Measurements from ENCODE around the gene AP5M1. TPM values are rescaled to one million over a fixed set of nuclear protein-coding genes. Genes with fewer than 3 reads are reported as not detected.

AP5M1 gene
- total and polyA plus RNA-seq, 2 experiments from 2014 or later = 27.8 to 38.3 TPM

- no peak overlapping the region for H3K4me2 ChIP-seq
- H3K4me1 ChIP-seq (ENCODE audit: insufficient read depth) = no peaks in the 10 kb centered on the region
- no peak overlapping the region for H3K27ac ChIP-seq
- no peaks in the 10 kb centered on the region for H3K9me2 ChIP-seq (replicated peaks; ENCODE audit: insufficient read depth)
- H3K9me3 ChIP-seq (ENCODE audit: low read depth) = no peaks in the 10 kb centered on the region
- TF ChIP-seq EZH2phosphoT487 (IDR thresholded peaks at IDR 0.05; ENCODE audit: low read depth, severe bottlenecking, unreplicated experiment) (no peak), CTCF (IDR thresholded peaks at IDR 0.05; ENCODE audit: poor library complexity) (no peak), EZH2 (IDR thresholded peaks at IDR 0.05; ENCODE audit: borderline replicate concordance) (no peak)
- H4K20me1 ChIP-seq (ENCODE audit: insufficient read depth, poor library complexity, severe bottlenecking) = no peaks in the 10 kb centered on the region
- H3K27me3 ChIP-seq = no peaks in the 10 kb centered on the region
- no peak for DNase-seq (ENCODE audit: low spot score)
- H3K79me2 ChIP-seq = no peaks in the 10 kb centered on the region
- no peaks in the 10 kb centered on the region for H3K36me3 ChIP-seq (replicated peaks; ENCODE audit: insufficient read depth, low read depth)
- H3K4me3 ChIP-seq = no peak overlapping the region
- WGBS (ENCODE audit: low lambda C conversion rate, missing lambda C conversion rate) = 93% methylated on average over 6 of the region's 7 CpGs
- H2AFZ ChIP-seq = no peak overlapping the region
Measured at GRCh38 chr14:57314396-57315089, 45.8 kb downstream of the AP5M1 start.

GRCh38 chr14:57317248-57317833 lies 48.6 kb downstream of the AP5M1 start:
- no peaks in the 10 kb centered on the region for H3K9me2 ChIP-seq (replicated peaks; ENCODE audit: insufficient read depth)
- H4K20me1 ChIP-seq (ENCODE audit: insufficient read depth, poor library complexity, severe bottlenecking) = no peaks in the 10 kb centered on the region

GRCh38 chr14:57319636-57320192 lies 50.9 kb downstream of the AP5M1 start:
- Histone ChIP-seq H3K27ac (no peak overlapping the region), H3K79me2 (no peaks in the 10 kb centered on the region), H3K4me1 (ENCODE audit: insufficient read depth) (no peaks in the 10 kb centered on the region), H2AFZ (no peak overlapping the region), H3K36me3 (replicated peaks; ENCODE audit: insufficient read depth, low read depth) (no peaks in the 10 kb centered on the region), H3K4me2 (no peak overlapping the region), H3K27me3 (no peaks in the 10 kb centered on the region), H3K9me3 (ENCODE audit: low read depth) (no peaks in the 10 kb centered on the region), H4K20me1 (ENCODE audit: insufficient read depth, poor library complexity, severe bottlenecking) (no peaks in the 10 kb centered on the region), H3K9me2 (replicated peaks; ENCODE audit: insufficient read depth) (no peaks in the 10 kb centered on the region), H3K4me3 (no peak overlapping the region)
- WGBS (ENCODE audit: low lambda C conversion rate, missing lambda C conversion rate) = 40% methylated on average over 2 of the region's 2 CpGs
- TF ChIP-seq EZH2 (IDR thresholded peaks at IDR 0.05; ENCODE audit: borderline replicate concordance) = no peak
- DNase-seq (ENCODE audit: low spot score) = peak; percentile 8

More at GRCh38 chr14:57317248-57317833, 48.6 kb downstream of the AP5M1 start:
- H3K79me2 ChIP-seq = no peaks in the 10 kb centered on the region
- no peak overlapping the region for H3K4me3 ChIP-seq
- no peaks in the 10 kb centered on the region for H3K9me3 ChIP-seq (ENCODE audit: low read depth)
- no peaks in the 10 kb centered on the region for H3K27me3 ChIP-seq
- TF ChIP-seq EZH2phosphoT487 (IDR thresholded peaks at IDR 0.05; ENCODE audit: low read depth, severe bottlenecking, unreplicated experiment) = no peak
- peak; percentile 90 for TF ChIP-seq CTCF (IDR thresholded peaks at IDR 0.05; ENCODE audit: poor library complexity)
- no peak for TF ChIP-seq EZH2 (IDR thresholded peaks at IDR 0.05; ENCODE audit: borderline replicate concordance)
- peak; percentile 90 for DNase-seq (ENCODE audit: low spot score)
- WGBS (ENCODE audit: low lambda C conversion rate, missing lambda C conversion rate) = 5% methylated on average over 3 of the region's 3 CpGs
- H3K4me1 ChIP-seq (ENCODE audit: insufficient read depth) = no peaks in the 10 kb centered on the region
- no peak overlapping the region for H3K27ac ChIP-seq
- H3K36me3 ChIP-seq (replicated peaks; ENCODE audit: insufficient read depth, low read depth) = no peaks in the 10 kb centered on the region
- no peak overlapping the region for H3K4me2 ChIP-seq
- no peak overlapping the region for H2AFZ ChIP-seq

- Histone ChIP-seq H2AFZ (no peak overlapping the region), H3K9me3 (ENCODE audit: low read depth) (no peaks in the 10 kb centered on the region), H3K4me3 (no peak overlapping the region), H3K27ac (no peak overlapping the region), H3K36me3 (replicated peaks; ENCODE audit: insufficient read depth, low read depth) (no peaks in the 10 kb centered on the region), H3K27me3 (no peaks in the 10 kb centered on the region), H3K4me2 (no peak overlapping the region), H3K9me2 (replicated peaks; ENCODE audit: insufficient read depth) (no peaks in the 10 kb centered on the region), H3K4me1 (ENCODE audit: insufficient read depth) (no peaks in the 10 kb centered on the region), H4K20me1 (ENCODE audit: insufficient read depth, poor library complexity, severe bottlenecking) (no peaks in the 10 kb centered on the region), H3K79me2 (no peaks in the 10 kb centered on the region)
- TF ChIP-seq EZH2 (IDR thresholded peaks at IDR 0.05; ENCODE audit: borderline replicate concordance) = no peak
- TF ChIP-seq EZH2phosphoT487 (IDR thresholded peaks at IDR 0.05; ENCODE audit: low read depth, severe bottlenecking, unreplicated experiment) = no peak
- no peak for TF ChIP-seq CTCF (IDR thresholded peaks at IDR 0.05; ENCODE audit: poor library complexity)
- DNase-seq (ENCODE audit: low spot score) = no peak
- WGBS (ENCODE audit: low lambda C conversion rate, missing lambda C conversion rate) = 100% methylated on average over 3 of the region's 3 CpGs
Measured at GRCh38 chr14:57323721-57324120, 55.0 kb downstream of the AP5M1 start.
